ENCODE results near the gene IPO11.
A peak's percentile ranks its signal among the peaks of the same experiment; 100 is the strongest.
"Not testable (repeated sequence)": the region's sequence is repeated elsewhere in the genome, so short reads cannot be mapped to it uniquely, and the experiment has no call there.

The IPO11 gene

DNA sequence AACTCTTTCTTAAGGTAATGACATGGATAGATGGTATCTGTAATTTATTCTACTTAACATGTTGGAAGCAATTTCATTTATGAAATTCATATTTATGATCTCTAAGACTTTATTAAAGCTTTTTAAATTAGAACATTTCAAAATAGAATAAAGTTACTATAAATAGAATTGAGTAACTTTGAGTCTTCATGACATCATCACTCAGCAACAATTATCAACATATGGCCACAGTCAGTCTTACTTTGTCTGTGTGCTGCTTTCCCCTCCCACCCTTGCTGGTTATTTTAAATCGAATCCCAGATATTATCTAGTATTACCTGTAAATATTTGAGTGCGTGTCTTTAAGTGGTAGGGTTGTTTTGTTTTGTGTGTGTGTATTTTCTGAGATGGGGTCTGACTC lies 65.2 kb downstream of the IPO11 start:
- no peak overlapping the region for H3K4me3 Mint-ChIP-seq
- H3K9me3 Mint-ChIP-seq: no peaks in the 10 kb centered on the region
- peaks cover 18% of the 10 kb centered on the region for H3K36me3 Mint-ChIP-seq (ENCODE audit: low read depth)
- H3K27ac Mint-ChIP-seq: no peak overlapping the region
- H3K27me3 Mint-ChIP-seq (ENCODE audit: low read depth): no peaks in the 10 kb centered on the region
- peaks cover 8% of the 10 kb centered on the region for H3K4me1 Mint-ChIP-seq (ENCODE audit: low read depth)

- Mint-ChIP-seq H3K27me3 (ENCODE audit: low read depth) (no peaks in the 10 kb centered on the region), H3K27ac (no peak overlapping the region), H3K4me1 (ENCODE audit: low read depth) (peaks cover 4% of the 10 kb centered on the region), H3K4me3 (no peak overlapping the region), H3K36me3 (ENCODE audit: low read depth) (peaks cover 16% of the 10 kb centered on the region), H3K9me3 (no peaks in the 10 kb centered on the region)
These were observed 71.0 kb downstream of the IPO11 start for GRCh38 chr5:62483556-62483955.

GRCh38 chr5:62486672-62487071 lies 74.1 kb downstream of the IPO11 start:
- H3K9me3 Mint-ChIP-seq: no peaks in the 10 kb centered on the region
- H3K27me3 Mint-ChIP-seq (ENCODE audit: low read depth): no peaks in the 10 kb centered on the region
- peaks cover 9% of the 10 kb centered on the region for H3K36me3 Mint-ChIP-seq (ENCODE audit: low read depth)
- peaks cover 1% of the 10 kb centered on the region for H3K4me1 Mint-ChIP-seq (ENCODE audit: low read depth)
- H3K27ac Mint-ChIP-seq: no peak overlapping the region
- no peak overlapping the region for H3K4me3 Mint-ChIP-seq

GRCh38 chr5:62488531-62488930 lies 76.0 kb downstream of the IPO11 start:
- Mint-ChIP-seq H3K9me3 (no peaks in the 10 kb centered on the region), H3K4me1 (ENCODE audit: low read depth) (no peaks in the 10 kb centered on the region), H3K4me3 (no peak overlapping the region), H3K27me3 (ENCODE audit: low read depth) (no peaks in the 10 kb centered on the region), H3K36me3 (ENCODE audit: low read depth) (peaks cover 7% of the 10 kb centered on the region), H3K27ac (no peak overlapping the region)

- no peak overlapping the region for H3K27ac Mint-ChIP-seq
- no peak overlapping the region for H3K4me3 Mint-ChIP-seq
- H3K27me3 Mint-ChIP-seq (ENCODE audit: low read depth): no peaks in the 10 kb centered on the region
- peaks cover 7% of the 10 kb centered on the region for H3K36me3 Mint-ChIP-seq (ENCODE audit: low read depth)
- no peaks in the 10 kb centered on the region for H3K4me1 Mint-ChIP-seq (ENCODE audit: low read depth)
- no peaks in the 10 kb centered on the region for H3K9me3 Mint-ChIP-seq
These were observed 76.9 kb downstream of the IPO11 start for GRCh38 chr5:62489471-62489870.

- Mint-ChIP-seq H3K36me3 (ENCODE audit: low read depth) (peaks cover 5% of the 10 kb centered on the region), H3K27me3 (ENCODE audit: low read depth) (no peaks in the 10 kb centered on the region), H3K4me3 (no peak overlapping the region), H3K9me3 (no peaks in the 10 kb centered on the region), H3K4me1 (ENCODE audit: low read depth) (no peaks in the 10 kb centered on the region), H3K27ac (no peak overlapping the region)
These were observed 82.2 kb downstream of the IPO11 start for GRCh38 chr5:62494772-62495171.

DNA sequence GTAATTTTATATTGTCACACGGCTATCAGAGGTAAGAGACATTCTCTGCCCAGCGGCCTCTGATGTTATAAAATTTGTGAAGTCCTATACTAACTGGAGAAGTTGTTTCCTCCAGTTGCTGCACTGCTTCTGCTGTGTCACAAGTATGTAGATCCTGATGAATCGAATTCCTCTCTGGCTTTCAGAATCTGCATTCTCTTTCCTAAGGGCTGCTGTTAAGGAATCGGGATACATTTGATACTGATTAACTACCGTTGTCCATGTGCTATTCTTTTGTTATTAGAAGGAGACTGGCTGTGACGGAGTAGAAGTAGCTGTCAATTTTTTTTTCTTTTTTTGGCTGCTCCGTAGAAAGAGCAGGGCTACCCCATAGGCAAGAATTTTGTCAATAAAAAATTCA lies 84.3 kb downstream of the IPO11 start:
- Mint-ChIP-seq H3K4me1 (ENCODE audit: low read depth) (no peaks in the 10 kb centered on the region), H3K36me3 (ENCODE audit: low read depth) (peaks cover 6% of the 10 kb centered on the region), H3K27me3 (ENCODE audit: low read depth) (no peaks in the 10 kb centered on the region), H3K27ac (no peak overlapping the region), H3K9me3 (no peaks in the 10 kb centered on the region), H3K4me3 (no peak overlapping the region)

- no peaks in the 10 kb centered on the region for H3K27me3 Mint-ChIP-seq (ENCODE audit: low read depth)
- no peak overlapping the region for H3K27ac Mint-ChIP-seq
- no peaks in the 10 kb centered on the region for H3K9me3 Mint-ChIP-seq
- H3K4me1 Mint-ChIP-seq (ENCODE audit: low read depth): no peaks in the 10 kb centered on the region
- H3K36me3 Mint-ChIP-seq (ENCODE audit: low read depth): peaks cover 4% of the 10 kb centered on the region
- no peak overlapping the region for H3K4me3 Mint-ChIP-seq
These were observed 86.4 kb downstream of the IPO11 start for GRCh38 chr5:62498961-62499360.

GRCh38 chr5:62499756-62500155 lies 87.2 kb downstream of the IPO11 start:
- H3K4me3 Mint-ChIP-seq: no peak overlapping the region
- no peaks in the 10 kb centered on the region for H3K4me1 Mint-ChIP-seq (ENCODE audit: low read depth)
- H3K27ac Mint-ChIP-seq: no peak overlapping the region
- no peaks in the 10 kb centered on the region for H3K9me3 Mint-ChIP-seq
- H3K27me3 Mint-ChIP-seq (ENCODE audit: low read depth): no peaks in the 10 kb centered on the region
- H3K36me3 Mint-ChIP-seq (ENCODE audit: low read depth): peaks cover 4% of the 10 kb centered on the region

DNA sequence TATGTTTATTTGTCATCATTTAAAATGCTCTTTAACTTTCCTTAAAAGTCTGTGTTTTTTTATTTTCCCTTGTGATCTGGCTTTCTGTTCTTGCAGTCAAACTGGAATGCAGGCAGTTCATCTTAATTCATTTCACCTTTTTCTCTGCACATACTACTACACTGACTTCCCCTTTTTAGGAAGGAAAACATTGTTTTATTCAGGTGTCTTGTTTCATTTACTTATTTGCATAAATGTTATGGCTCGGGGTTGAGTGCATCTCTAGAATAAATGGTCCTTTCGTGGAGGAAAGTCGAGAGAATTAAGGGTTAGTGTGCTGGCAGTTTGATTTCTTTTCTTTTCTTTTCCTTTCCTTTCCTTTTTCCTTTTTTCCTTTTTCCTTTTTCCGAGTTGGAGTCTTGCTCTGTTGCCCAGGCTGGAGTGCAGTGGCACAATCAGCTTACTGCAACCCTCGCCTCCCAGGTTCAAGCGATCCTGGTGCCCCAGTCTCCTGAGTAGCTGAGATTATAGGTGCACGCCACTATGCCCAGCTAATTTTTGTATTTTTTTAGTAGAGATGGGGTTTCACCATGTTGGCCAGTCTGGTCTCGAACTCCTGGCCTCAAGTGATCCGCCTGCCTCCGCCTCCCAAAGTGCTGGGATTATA lies 90.0 kb downstream of the IPO11 start:
- Mint-ChIP-seq H3K4me1 (ENCODE audit: low read depth) (no peaks in the 10 kb centered on the region), H3K9me3 (no peaks in the 10 kb centered on the region), H3K27me3 (ENCODE audit: low read depth) (no peaks in the 10 kb centered on the region), H3K4me3 (no peak overlapping the region), H3K36me3 (ENCODE audit: low read depth) (peaks cover 8% of the 10 kb centered on the region), H3K27ac (peak overlapping the region; percentile 47)

GRCh38 chr5:62504129-62504528 lies 91.6 kb downstream of the IPO11 start:
- Mint-ChIP-seq H3K4me3 (no peak overlapping the region), H3K27me3 (ENCODE audit: low read depth) (no peaks in the 10 kb centered on the region), H3K4me1 (ENCODE audit: low read depth) (no peaks in the 10 kb centered on the region), H3K9me3 (peaks cover 4% of the 10 kb centered on the region), H3K36me3 (ENCODE audit: low read depth) (peaks cover 13% of the 10 kb centered on the region), H3K27ac (no peak overlapping the region)

- H3K27ac Mint-ChIP-seq: no peak overlapping the region
- H3K27me3 Mint-ChIP-seq (ENCODE audit: low read depth): no peaks in the 10 kb centered on the region
- H3K36me3 Mint-ChIP-seq (ENCODE audit: low read depth): peaks cover 15% of the 10 kb centered on the region
- no peaks in the 10 kb centered on the region for H3K4me1 Mint-ChIP-seq (ENCODE audit: low read depth)
- H3K4me3 Mint-ChIP-seq: no peak overlapping the region
- H3K9me3 Mint-ChIP-seq: peaks cover 4% of the 10 kb centered on the region
These were observed 94.3 kb downstream of the IPO11 start for GRCh38 chr5:62506659-62507460.

- not testable (repeated sequence) for H3K27ac Mint-ChIP-seq; H3K4me1 Mint-ChIP-seq (ENCODE audit: low read depth); H3K9me3 Mint-ChIP-seq; H3K4me3 Mint-ChIP-seq; H3K27me3 Mint-ChIP-seq (ENCODE audit: low read depth)
- H3K36me3 Mint-ChIP-seq (ENCODE audit: low read depth): peaks cover 15% of the 10 kb centered on the region
These were observed 96.2 kb downstream of the IPO11 start for GRCh38 chr5:62508760-62509159.

DNA sequence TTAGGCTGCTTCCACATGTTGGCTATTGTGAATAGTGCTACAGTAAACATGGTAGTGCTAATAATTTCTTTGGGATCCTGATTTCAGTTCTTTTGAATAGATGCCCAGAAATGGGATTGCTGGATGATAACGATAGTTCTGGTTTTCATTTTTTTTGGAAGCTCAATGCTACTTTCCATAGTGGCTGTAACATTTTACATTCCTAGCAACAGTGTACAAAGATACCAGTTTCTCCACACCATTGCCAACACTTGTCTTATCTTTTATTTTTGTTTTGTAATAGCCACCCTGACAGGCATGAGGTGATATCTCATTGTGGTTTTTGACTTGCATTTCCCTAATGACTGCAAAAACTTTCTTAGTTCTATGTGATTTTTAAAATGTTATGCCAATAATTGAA lies 97.2 kb downstream of the IPO11 start:
- Mint-ChIP-seq H3K27me3 (ENCODE audit: low read depth) (no peaks in the 10 kb centered on the region), H3K4me1 (ENCODE audit: low read depth) (no peaks in the 10 kb centered on the region), H3K9me3 (peaks cover 4% of the 10 kb centered on the region), H3K36me3 (ENCODE audit: low read depth) (peaks cover 15% of the 10 kb centered on the region), H3K27ac (no peak overlapping the region), H3K4me3 (no peak overlapping the region)

DNA sequence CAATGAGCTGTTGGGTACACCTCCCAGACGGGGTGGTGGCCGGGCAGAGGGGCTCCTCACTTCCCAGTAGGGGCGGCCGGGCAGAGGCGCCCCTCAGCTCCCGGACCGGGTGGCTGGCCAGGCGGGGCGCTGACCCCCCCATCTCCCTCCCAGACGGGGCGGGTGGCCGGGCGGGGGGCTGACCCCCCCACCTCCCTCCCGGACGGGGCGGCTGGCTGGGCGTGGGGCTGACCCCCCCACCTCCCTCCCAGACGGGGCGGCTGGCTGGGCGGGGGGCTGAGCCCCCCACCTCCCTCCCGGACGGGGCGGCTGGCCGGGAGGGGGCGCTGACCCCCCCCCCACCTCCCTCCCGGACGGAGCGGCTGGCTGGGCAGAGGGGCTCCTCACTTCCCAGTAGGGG lies 100.5 kb downstream of the IPO11 start:
- H3K9me3 Mint-ChIP-seq; H3K27me3 Mint-ChIP-seq (ENCODE audit: low read depth); H3K27ac Mint-ChIP-seq; H3K4me1 Mint-ChIP-seq (ENCODE audit: low read depth); H3K4me3 Mint-ChIP-seq: not testable (repeated sequence)
- H3K36me3 Mint-ChIP-seq (ENCODE audit: low read depth): peaks cover 16% of the 10 kb centered on the region
